GM12801 (cell line): ENCODE results near the gene SLN.

Experiments
- CTCF ChIP-seq: IDR thresholded peaks from one replicate; pipeline ENCODE4 v1.5.1; 2011; ENCODE audit warnings: control low read depth; ENCODE audit not compliant: insufficient read length; ENCODE audit errors: extremely low read depth

SLN gene

GRCh38 chr11:107732689-107733051 is 20.8 kb upstream of the SLN start:
- TF ChIP-seq CTCF, result no peak

- TF ChIP-seq CTCF, result no peak
Observed at GRCh38 chr11:107731941-107732688, 20.3 kb upstream of the SLN start.

DNA sequence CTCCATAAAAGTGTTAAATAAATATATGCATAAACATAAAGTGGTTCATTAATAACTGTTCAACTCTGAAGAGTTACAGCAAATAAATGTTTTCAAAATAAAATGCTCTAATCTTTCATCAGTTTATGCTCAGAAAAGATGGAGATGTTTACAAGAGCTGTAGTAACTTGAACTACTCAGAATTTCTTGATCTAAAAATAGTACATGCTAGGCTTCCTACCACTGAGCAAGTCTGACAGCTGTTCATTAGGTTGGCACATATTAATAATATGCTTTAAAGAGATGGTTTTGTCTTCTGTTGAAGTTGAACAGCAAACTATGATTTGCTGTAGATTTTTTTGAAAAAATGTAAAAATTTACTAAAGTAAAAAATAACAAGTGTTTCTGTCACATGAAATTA is 10.8 kb upstream of the SLN start:
- no peak for TF ChIP-seq CTCF

GRCh38 chr11:107721207-107721606 is 9.4 kb upstream of the SLN start:
- no peak for TF ChIP-seq CTCF

DNA sequence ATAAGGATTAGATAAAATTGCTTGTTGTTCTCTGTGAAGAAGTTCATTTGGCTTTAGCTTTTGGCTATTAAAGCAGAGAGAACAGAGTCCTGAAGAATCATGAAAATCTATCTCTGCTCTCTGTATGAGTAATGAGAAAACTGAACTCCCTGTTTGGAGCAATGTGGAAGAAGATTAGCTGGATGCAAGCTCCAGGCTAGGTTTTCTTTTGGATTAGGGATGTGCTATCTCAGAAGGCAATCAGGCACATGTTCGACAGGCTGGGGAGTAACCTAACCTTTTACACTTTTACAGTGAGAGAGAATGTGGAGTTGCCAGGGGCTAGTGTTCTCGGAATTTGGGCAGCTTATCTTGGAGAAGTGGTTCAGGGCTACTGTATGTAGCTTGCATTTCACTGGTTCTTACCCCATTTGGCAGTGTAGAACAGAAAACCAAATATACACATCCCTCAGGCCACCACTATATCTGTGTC is 8.5 kb upstream of the SLN start:
- no peak for TF ChIP-seq CTCF

DNA sequence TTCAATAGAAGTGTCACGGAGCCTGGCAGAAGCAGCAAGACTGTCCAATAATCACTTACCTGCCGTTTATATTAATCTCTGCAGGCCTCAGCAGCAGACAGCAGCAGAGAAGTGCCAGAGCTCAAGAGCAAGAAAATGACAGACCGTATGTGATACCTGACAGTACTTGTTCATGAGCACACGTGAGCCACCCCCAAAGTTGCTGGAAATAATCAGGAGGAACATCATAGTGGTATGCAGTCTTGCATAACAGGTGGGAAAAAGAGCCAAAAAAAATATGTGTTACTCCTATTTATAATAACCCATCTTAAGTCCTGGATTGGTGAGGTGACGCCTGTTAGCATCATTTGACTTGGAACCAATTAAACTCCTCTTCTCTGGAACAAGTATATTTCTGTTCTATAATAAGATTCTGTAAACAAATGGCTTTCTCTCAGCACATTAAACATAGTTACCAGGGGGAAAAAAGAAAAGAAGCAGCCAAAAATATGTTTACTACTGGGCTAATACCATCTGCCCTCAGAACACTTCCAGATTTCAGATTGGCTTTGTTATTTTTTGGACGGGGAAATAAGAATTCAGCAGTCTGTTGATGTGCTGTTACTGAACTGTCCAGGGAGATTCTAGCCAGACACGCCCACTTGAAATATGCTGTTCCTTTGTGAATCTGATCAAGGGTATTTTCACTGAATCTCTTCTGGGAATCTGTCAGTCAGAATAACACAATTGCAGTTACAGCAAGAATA is 7.9 kb upstream of the SLN start:
- TF ChIP-seq CTCF, result no peak

DNA sequence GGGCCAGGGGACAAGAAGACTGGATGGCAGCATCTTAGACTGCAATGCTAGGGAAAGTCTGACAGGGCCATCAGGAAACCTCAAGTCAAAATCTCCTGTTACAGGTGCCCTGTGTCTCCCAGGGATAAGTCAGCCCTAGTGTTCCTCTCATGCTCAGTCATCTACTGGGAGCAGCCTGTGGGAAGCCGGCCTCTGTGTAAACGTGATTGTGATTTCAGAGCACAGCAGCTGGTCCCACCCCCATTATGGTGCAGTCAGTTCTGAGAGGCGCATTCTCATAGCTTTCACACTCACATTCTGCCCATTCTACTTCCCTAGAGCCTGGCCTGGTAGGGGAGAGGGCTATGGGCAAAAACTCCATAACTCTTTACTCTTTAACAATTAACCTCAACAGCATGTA is 7.2 kb upstream of the SLN start:
- TF ChIP-seq CTCF, result no peak
